Progenitor cell of endocrine pancreas (in vitro differentiated cells): ENCODE results near the gene FOXP1. TPM values are rescaled to one million over a fixed set of nuclear protein-coding genes. Genes with fewer than 3 reads are reported as not detected.

ENCODE experiments used
- DNase-seq: peaks from one replicate; pipeline ENCODE4 v3.0.0; 2021; ENCODE audit warnings: low spot score; ENCODE audit not compliant: unreplicated experiment
- H3K27ac Mint-ChIP-seq: 2 replicates; pipeline ENCODE4 v1.8.0; 2021; ENCODE audit warnings: mild to moderate bottlenecking, moderate library complexity, mixed read lengths
- H3K27me3 Mint-ChIP-seq: 2 replicates; pipeline ENCODE4 v1.8.0; 2021; ENCODE audit warnings: mixed read lengths
- H3K36me3 Mint-ChIP-seq: 2 replicates; pipeline ENCODE4 v1.8.0; 2022; ENCODE audit warnings: mixed read lengths; ENCODE audit not compliant: insufficient read depth
- H3K4me1 Mint-ChIP-seq: 2 replicates; pipeline ENCODE4 v1.8.0; 2021; ENCODE audit warnings: low read depth, mixed read lengths
- H3K4me3 Mint-ChIP-seq: 2 replicates; pipeline ENCODE4 v1.8.0; 2021; ENCODE audit warnings: low read depth, mild to moderate bottlenecking, moderate library complexity, mixed read lengths
- H3K9me3 Mint-ChIP-seq: 2 replicates; pipeline ENCODE4 v1.8.0; 2021; ENCODE audit warnings: low read depth, mixed read lengths
- CTCF ChIP-seq: fragments of 200-600 bp; sonication (generic); IDR thresholded peaks from one replicate; pipeline ENCODE4 v1.5.0; 2021; ENCODE audit warnings: antibody characterized with exemption, mild to moderate bottlenecking; ENCODE audit not compliant: unreplicated experiment
- total RNA-seq: library from RNA; stranded (reverse); gene quantifications from 2 replicates; pipeline ENCODE4 v1.2.1, GENCODE V29; 2021

Gene FOXP1
- total RNA-seq, 1 donor from 2014 or later, result 242 TPM

GRCh38 chr3:71348001-71348632, 235.4 kb downstream of the FOXP1 start:
- peaks cover under 1% of the 10 kb centered on the region for H3K36me3 Mint-ChIP-seq
- no peak for TF ChIP-seq CTCF
- H3K4me3 Mint-ChIP-seq, result no peak overlapping the region
- no peaks in the 10 kb centered on the region for H3K9me3 Mint-ChIP-seq
- peaks cover 30% of the 10 kb centered on the region for H3K4me1 Mint-ChIP-seq
- no peak for DNase-seq
- no peak overlapping the region for H3K27ac Mint-ChIP-seq
- no peaks in the 10 kb centered on the region for H3K27me3 Mint-ChIP-seq

GRCh38 chr3:71346061-71346460, 237.5 kb downstream of the FOXP1 start:
- DNase-seq, result no peak
- peaks cover 30% of the 10 kb centered on the region for H3K4me1 Mint-ChIP-seq
- H3K27ac Mint-ChIP-seq, result peak overlapping the region; percentile 2
- peaks cover 9% of the 10 kb centered on the region for H3K36me3 Mint-ChIP-seq
- H3K4me3 Mint-ChIP-seq, result no peak overlapping the region
- peaks cover 2% of the 10 kb centered on the region for H3K9me3 Mint-ChIP-seq
- no peak for TF ChIP-seq CTCF
- H3K27me3 Mint-ChIP-seq, result no peaks in the 10 kb centered on the region

- Mint-ChIP-seq H3K27me3 (no peaks in the 10 kb centered on the region), H3K4me3 (no peak overlapping the region), H3K27ac (peak overlapping the region; percentile 2), H3K9me3 (peaks cover 7% of the 10 kb centered on the region), H3K4me1 (peaks cover 28% of the 10 kb centered on the region), H3K36me3 (peaks cover 13% of the 10 kb centered on the region)
- no peak for TF ChIP-seq CTCF
- no peak for DNase-seq
Measured at GRCh38 chr3:71345429-71346040, 238.0 kb downstream of the FOXP1 start.

GRCh38 chr3:71341721-71342120, 241.8 kb downstream of the FOXP1 start:
- H3K27ac Mint-ChIP-seq, result no peak overlapping the region

GRCh38 chr3:71339049-71339448, 244.5 kb downstream of the FOXP1 start:
- peaks cover 22% of the 10 kb centered on the region for H3K36me3 Mint-ChIP-seq
- DNase-seq, result no peak
- H3K4me3 Mint-ChIP-seq, result no peak overlapping the region
- no peak for TF ChIP-seq CTCF
- no peaks in the 10 kb centered on the region for H3K27me3 Mint-ChIP-seq
- H3K9me3 Mint-ChIP-seq, result peaks cover 9% of the 10 kb centered on the region
- no peak overlapping the region for H3K27ac Mint-ChIP-seq
- H3K4me1 Mint-ChIP-seq, result peaks cover 10% of the 10 kb centered on the region

More at GRCh38 chr3:71341721-71342120, 241.8 kb downstream of the FOXP1 start:
- peaks cover 13% of the 10 kb centered on the region for H3K36me3 Mint-ChIP-seq
- peaks cover 7% of the 10 kb centered on the region for H3K9me3 Mint-ChIP-seq
- H3K4me3 Mint-ChIP-seq, result no peak overlapping the region
- no peaks in the 10 kb centered on the region for H3K27me3 Mint-ChIP-seq
- H3K4me1 Mint-ChIP-seq, result peaks cover 21% of the 10 kb centered on the region
- DNase-seq, result no peak
- TF ChIP-seq CTCF, result no peak
